A673 (cell line): ENCODE results near the gene ETFRF1. TPM values are rescaled to one million over a fixed set of nuclear protein-coding genes. Genes with fewer than 3 reads are reported as not detected.

ENCODE experiments used
- BruUV-seq: library from RNA; stranded (reverse); fragments of 400-500 nt; replicated peaks from 2 replicates; lab custom pipeline; 2021; lab: Mats Ljungman, UMichigan
- CTCF ChIA-PET: fragments of 300-600 bp; sonication (Branson Sonifier 250); formaldehyde crosslinking; loops from one replicate; lab custom pipeline; 2022; ENCODE audit warnings: antibody characterized with exemption; lab: Charles Lee
- POLR2A ChIA-PET: fragments of 300-600 bp; sonication (Branson Sonifier 250); formaldehyde crosslinking; loops from one replicate; lab custom pipeline; 2022; ENCODE audit warnings: antibody characterized with exemption; ENCODE audit not compliant: low non-redundant PET; lab: Charles Lee
- DNase-seq: peaks from one replicate; pipeline ENCODE4 v3.0.0-alpha.2; 2015; ENCODE audit warnings: low spot score
- H3K27ac ChIP-seq: fragments of 200-600 bp; sonication (generic); 2 replicates; pipeline ENCODE4 v1.5.1; 2016; ENCODE audit warnings: mixed run types, low read depth, mild to moderate bottlenecking, mixed read lengths, antibody characterized with exemption, low read length; ENCODE audit not compliant: poor library complexity, severe bottlenecking
- H3K27me3 ChIP-seq: fragments of 200-600 bp; sonication (generic); replicated peaks from 2 replicates; pipeline ENCODE4 v1.6.1; 2017; ENCODE audit warnings: mixed run types, low read depth, mild to moderate bottlenecking, mixed read lengths, antibody characterized with exemption, low read length; ENCODE audit not compliant: insufficient read depth, poor library complexity
- H3K36me3 ChIP-seq: fragments of 200-600 bp; sonication (generic); 2 replicates; pipeline ENCODE4 v1.6.1; 2016; ENCODE audit warnings: mixed run types, mild to moderate bottlenecking, mixed read lengths, antibody characterized with exemption, low read length; ENCODE audit not compliant: insufficient read depth, poor library complexity, severe bottlenecking
- H3K4me1 ChIP-seq: fragments of 200-600 bp; sonication (generic); 2 replicates; pipeline ENCODE4 v1.6.1; 2017; ENCODE audit warnings: mixed run types, mild to moderate bottlenecking, mixed read lengths, antibody characterized with exemption, low read length; ENCODE audit not compliant: insufficient read depth, poor library complexity, severe bottlenecking
- H3K4me3 ChIP-seq: fragments of 200-600 bp; sonication (generic); 2 replicates; pipeline ENCODE4 v1.5.1; 2016; ENCODE audit warnings: low read depth, mixed run types, mild to moderate bottlenecking, mixed read lengths, low read length; ENCODE audit not compliant: poor library complexity, severe bottlenecking
- H3K9me3 ChIP-seq: fragments of 200-600 bp; sonication (generic); 2 replicates; pipeline ENCODE4 v1.6.1; 2016; ENCODE audit warnings: mixed run types, low read depth, mild to moderate bottlenecking, mixed read lengths, antibody characterized with exemption, low read length; ENCODE audit not compliant: poor library complexity, severe bottlenecking
- EZH2 ChIP-seq: fragments of 200-600 bp; sonication (generic); IDR thresholded peaks from 2 replicates; pipeline ENCODE4 v1.6.1; 2017; ENCODE audit warnings: borderline replicate concordance, low read depth, mild to moderate bottlenecking, mixed read lengths, antibody characterized with exemption, low read length; ENCODE audit not compliant: poor library complexity, severe bottlenecking
- intact Hi-C: fragments of 100-400 bp; cut with micrococcal nuclease; formaldehyde crosslinking; loops from one replicate; pipeline ENCODE4 v1.10.0; 2022; ENCODE audit not compliant: unreplicated experiment
- total RNA-seq: library from RNA; stranded (reverse); gene quantifications from 2 replicates; pipeline ENCODE4 v1.2.3, GENCODE V29; 2021
- TF ChIP-seq, protein P1 (sequence below): fragments of 300-800, 200-600 bp; sonication (generic); conservative IDR thresholded peaks from 2 replicates; pipeline ENCODE4 v1.5.1; 2017; ENCODE audit warnings: low read depth, mild to moderate bottlenecking, antibody characterized with exemption, low read length, moderate library complexity, mixed read lengths

Gene ETFRF1
- total RNA-seq, 1 experiment from 2014 or later = 12.9 TPM

DNA sequence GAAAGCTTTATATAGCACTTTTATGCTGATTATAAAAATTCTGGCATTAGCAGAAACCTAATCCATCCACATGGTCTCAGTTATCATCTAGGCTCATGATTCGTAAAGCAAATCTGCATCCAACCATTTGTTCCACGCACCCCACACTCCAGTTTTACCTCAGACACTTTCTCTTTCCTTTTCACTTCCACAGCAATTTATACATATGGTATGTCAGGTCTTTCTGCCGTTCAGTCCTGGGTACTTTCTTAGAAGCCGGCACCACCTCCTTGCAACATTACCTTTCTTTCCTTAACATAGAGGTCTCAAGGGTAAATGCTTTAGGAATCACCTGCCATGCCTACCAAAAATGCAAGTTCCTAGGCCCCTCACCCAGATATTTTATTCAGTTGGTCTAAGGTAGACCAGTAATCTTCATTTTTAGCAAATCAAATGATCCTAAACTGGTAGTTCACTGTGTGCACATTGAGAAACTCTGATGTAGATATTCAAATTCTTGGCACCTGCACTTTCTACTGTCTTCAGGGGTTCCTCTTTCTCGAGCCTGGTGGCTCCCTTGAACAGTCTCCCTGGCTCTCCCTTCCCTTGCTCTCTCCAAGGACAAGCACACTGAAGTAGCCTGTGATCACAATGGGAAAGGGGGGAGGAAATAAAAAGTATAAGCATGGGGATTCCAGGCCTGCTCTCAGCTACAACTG, 58.5 kb downstream of the ETFRF1 start:
- no TSS peak for BruUV-seq
- intact Hi-C loops = no loop called here
- no peaks in the 10 kb centered on the region for H3K36me3 ChIP-seq
- no peaks in the 10 kb centered on the region for H3K27me3 ChIP-seq
- ChIA-PET POLR2A (no interaction called here), CTCF (no interaction called here)
- no peak overlapping the region for H3K27ac ChIP-seq
- H3K9me3 ChIP-seq = no peaks in the 10 kb centered on the region
- DNase-seq = no peak
- H3K4me1 ChIP-seq = peaks cover 4% of the 10 kb centered on the region
- H3K4me3 ChIP-seq = no peak overlapping the region
- TF ChIP-seq, protein P1, sequence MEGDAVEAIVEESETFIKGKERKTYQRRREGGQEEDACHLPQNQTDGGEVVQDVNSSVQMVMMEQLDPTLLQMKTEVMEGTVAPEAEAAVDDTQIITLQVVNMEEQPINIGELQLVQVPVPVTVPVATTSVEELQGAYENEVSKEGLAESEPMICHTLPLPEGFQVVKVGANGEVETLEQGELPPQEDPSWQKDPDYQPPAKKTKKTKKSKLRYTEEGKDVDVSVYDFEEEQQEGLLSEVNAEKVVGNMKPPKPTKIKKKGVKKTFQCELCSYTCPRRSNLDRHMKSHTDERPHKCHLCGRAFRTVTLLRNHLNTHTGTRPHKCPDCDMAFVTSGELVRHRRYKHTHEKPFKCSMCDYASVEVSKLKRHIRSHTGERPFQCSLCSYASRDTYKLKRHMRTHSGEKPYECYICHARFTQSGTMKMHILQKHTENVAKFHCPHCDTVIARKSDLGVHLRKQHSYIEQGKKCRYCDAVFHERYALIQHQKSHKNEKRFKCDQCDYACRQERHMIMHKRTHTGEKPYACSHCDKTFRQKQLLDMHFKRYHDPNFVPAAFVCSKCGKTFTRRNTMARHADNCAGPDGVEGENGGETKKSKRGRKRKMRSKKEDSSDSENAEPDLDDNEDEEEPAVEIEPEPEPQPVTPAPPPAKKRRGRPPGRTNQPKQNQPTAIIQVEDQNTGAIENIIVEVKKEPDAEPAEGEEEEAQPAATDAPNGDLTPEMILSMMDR = no peak
- no peak for TF ChIP-seq EZH2

DNA sequence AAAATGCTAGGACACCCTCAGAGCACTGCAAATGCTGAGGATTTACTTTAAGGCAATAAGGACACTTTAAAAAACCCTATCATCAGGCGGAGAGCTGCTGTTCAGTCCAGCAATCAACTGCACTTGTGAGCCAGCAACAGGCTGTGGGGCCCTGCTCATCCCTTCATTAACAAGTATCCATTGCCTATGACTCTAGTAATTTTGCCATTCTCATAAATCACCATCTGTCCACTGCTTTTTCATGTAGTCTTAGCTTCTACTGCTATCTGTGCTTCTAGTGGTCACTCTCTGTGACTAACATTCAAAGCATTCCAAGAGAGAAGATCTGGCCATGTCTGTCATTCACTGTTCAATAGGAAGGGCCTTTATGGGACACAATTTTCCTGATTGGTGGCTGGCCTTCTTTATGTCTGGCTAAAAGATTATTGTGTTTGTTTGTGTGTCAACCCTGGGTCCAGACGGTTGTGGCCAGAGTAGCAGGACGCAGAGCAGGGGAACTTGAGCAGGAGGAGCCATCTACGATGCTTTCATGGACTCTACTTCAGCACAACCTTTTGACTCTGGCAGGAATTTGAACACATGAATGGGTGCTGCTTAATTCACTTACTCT, 59.3 kb downstream of the ETFRF1 start:
- H3K4me3 ChIP-seq = no peak overlapping the region
- H3K27me3 ChIP-seq = no peaks in the 10 kb centered on the region
- ChIA-PET POLR2A (no interaction called here), CTCF (no interaction called here)
- TF ChIP-seq, protein P1 = no peak
- TF ChIP-seq EZH2 = no peak
- peaks cover 4% of the 10 kb centered on the region for H3K4me1 ChIP-seq
- no TSS peak for BruUV-seq
- H3K36me3 ChIP-seq = no peaks in the 10 kb centered on the region
- H3K27ac ChIP-seq = no peak overlapping the region
- no peaks in the 10 kb centered on the region for H3K9me3 ChIP-seq
- DNase-seq = no peak
- intact Hi-C loops = no loop called here

Other genes starting within 250 kb of the ETFRF1 start
- gene BCAT1, start 246.1 kb upstream of the ETFRF1 start, total RNA-seq = 185 and 195 TPM in 2 replicates
- 0.73 TPM in 1 of 2 replicates, not detected in the other for gene DNAI7, start 77 bp upstream of the ETFRF1 start, total RNA-seq
- 25.2 and 29.2 TPM in 2 replicates for gene KRAS, start 55.7 kb downstream of the ETFRF1 start, total RNA-seq